Lung (tissue), 12 donors: Measurements from ENCODE around the gene CNMD. TPM values are rescaled to one million over a fixed set of nuclear protein-coding genes. Genes with fewer than 3 reads are reported as not detected.

ENCODE experiments used
- ATAC-seq: fragments of 200-7000 bp; cut with Tn5 transposase; one replicate; pipeline ENCODE4 v1.9.1; 2020; ENCODE audit warnings: moderate number of reproducible peaks; ENCODE audit not compliant: insufficient read depth, low FRiP score
- DNase-seq, 3 donors: peaks; one replicate each; pipeline ENCODE4 v3.0.0-alpha.2; 2013 to 2017
- H3K27ac ChIP-seq, 2 donors: one replicate each; pipeline ENCODE4 v1.5.1; 2013; ENCODE audit warnings: mild to moderate bottlenecking in 2 of 2, moderate library complexity in 2 of 2, control low read depth in 1 of 2, inconsistent platforms in 1 of 2, low read depth in 1 of 2, low read length in 1 of 2
- H3K27me3 ChIP-seq, 3 donors: one replicate each; pipeline ENCODE4 v1.5.1; 2013; ENCODE audit warnings: low read length in 2 of 3; ENCODE audit not compliant: control insufficient read depth in 3 of 3, insufficient read depth in 3 of 3
- H3K36me3 ChIP-seq, 4 donors: one replicate each; pipeline ENCODE4 v1.5.1; 2013; ENCODE audit warnings: low read length in 4 of 4, mild to moderate bottlenecking in 1 of 4, moderate library complexity in 1 of 4; ENCODE audit not compliant: control insufficient read depth in 4 of 4, insufficient read depth in 4 of 4
- H3K4me1 ChIP-seq, 5 donors: one replicate each; pipeline ENCODE4 v1.5.1; 2013; ENCODE audit warnings: low read length in 5 of 5, mild to moderate bottlenecking in 2 of 5, moderate library complexity in 1 of 5; ENCODE audit not compliant: control insufficient read depth in 5 of 5, insufficient read depth in 5 of 5
- H3K4me3 ChIP-seq: one replicate; pipeline ENCODE4 v1.5.1; 2013; ENCODE audit warnings: mild to moderate bottlenecking, control low read depth, moderate library complexity
- H3K9ac ChIP-seq, 2 donors: one replicate each; pipeline ENCODE4 v1.5.1; 2013; ENCODE audit warnings: low read length in 2 of 2, control low read depth in 1 of 2; ENCODE audit not compliant: insufficient read depth in 1 of 2
- H3K9me3 ChIP-seq, 4 donors: one replicate each; pipeline ENCODE4 v1.5.1; 2013; ENCODE audit warnings: low read length in 3 of 4, mild to moderate bottlenecking in 1 of 4, moderate library complexity in 1 of 4; ENCODE audit not compliant: control insufficient read depth in 4 of 4, insufficient read depth in 3 of 4
- CTCF ChIP-seq: IDR thresholded peaks from 2 replicates; pipeline ENCODE4 v1.5.1; 2012; ENCODE audit warnings: mild to moderate bottlenecking; ENCODE audit errors: control extremely low read depth, extremely low read depth
- WGBS, 2 donors: extraction: QIAGEN DNeasy Blood & Tissue Kit; methylation state at CpG; one replicate each; pipeline ENCODE4 v1.1.7; 2013; 5-methylcytosine and 5-hydroxymethylcytosine counted together
- polyA plus RNA-seq, 2 donors: library from polyadenylated mRNA; stranded (reverse); fragments of 200-250 nt; gene quantifications; one replicate each; pipeline ENCODE4 v1.2.1, GENCODE V29; 2013
- total RNA-seq, 2 donors: library from RNA; depleted of rRNA in 1 of 2; stranded (reverse); fragments of >200 nt in 1 of 2; gene quantifications; one replicate each; pipeline ENCODE4 v1.2.1, GENCODE V29; 2014 to 2021
- donor health status: control.
- donor health status: control.
- donor health status: Bipolar disorder and iron deficiency.
- donor health status: healthy.
- donor health status: DM: yes; HTN: yes; CAD: no.

Gene CNMD
- total and polyA plus RNA-seq, 4 donors, result 0.09 to 1.2 (median 0.10) TPM; not detected in 1

DNA sequence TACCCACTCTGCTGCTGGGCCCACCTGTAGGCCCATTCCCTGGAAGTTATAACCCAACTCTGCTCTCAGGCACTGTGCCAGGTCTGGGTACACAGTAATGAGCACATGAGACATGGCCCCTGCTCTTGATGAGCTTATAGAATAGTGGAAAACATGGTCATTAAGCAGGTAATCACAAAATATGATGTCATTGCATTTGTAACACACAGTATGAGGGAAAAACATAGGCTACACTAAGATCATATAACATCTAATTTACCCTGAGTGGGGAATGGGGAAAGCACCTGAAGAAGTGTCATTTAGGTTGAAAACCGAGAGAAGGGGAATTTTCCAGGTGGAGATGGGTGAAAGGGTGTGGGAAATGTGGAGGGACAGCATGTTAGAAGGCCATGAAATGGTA lies 3.9 kb upstream of the CNMD start:
- Histone ChIP-seq H3K9me3 (peaks cover 0 to 9% (median 1%) of the 10 kb centered on the region in 4 donors), H3K36me3 (no peaks in the 10 kb centered on the region), H3K9ac (no peak overlapping the region), H3K4me1 (peaks cover 0 to 13% (median 5%) of the 10 kb centered on the region in 5 donors), H3K27me3 (peaks cover 0 to 30% (median 19%) of the 10 kb centered on the region in 3 donors), H3K27ac (no peak overlapping the region), H3K4me3 (no peak overlapping the region)
- WGBS, 2 donors, result 76 to 85% methylated on average over 1 of the region's 1 CpG
- no peak for ATAC-seq
- DNase-seq, result no peak
- no peak for TF ChIP-seq CTCF

DNA sequence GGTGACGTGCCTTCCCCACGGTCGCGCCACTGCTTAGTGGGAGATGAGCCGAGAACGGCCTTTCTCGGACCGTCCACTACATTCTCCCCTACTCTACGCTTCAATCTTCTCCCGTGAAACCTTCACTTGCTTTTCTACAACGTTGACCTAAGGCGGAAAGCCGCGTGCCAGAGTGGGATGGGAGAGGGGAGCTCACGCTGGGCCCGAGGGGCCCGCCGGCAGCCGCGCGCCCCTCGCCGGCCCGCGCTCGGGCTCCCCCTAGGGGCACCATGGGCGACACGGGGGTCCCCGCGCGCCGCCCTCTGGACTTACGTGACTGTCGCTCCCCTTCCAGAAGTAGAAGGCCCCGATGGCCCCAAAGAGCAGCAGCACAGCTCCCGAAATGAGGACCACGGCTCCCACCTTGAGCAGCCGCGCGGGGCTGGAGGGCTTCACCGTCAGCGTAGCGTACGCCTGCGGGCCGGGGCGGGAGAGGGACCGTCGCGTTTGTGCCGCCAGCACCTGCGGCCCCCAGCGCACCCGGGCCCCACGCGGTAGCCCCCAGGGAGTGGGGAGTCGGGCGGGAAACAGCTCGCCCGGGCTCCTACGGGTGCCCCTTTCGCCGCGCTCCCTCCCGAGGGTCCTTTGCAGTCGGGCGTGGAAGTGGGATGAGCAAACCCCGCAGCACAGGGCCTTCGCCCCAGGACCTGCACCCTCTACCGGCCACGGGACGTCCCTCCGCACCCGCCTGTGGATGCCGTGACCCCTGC lies 727 bp downstream of the CNMD start:
- Histone ChIP-seq H3K9me3 (peaks cover 0 to 9% (median 1%) of the 10 kb centered on the region in 4 donors), H3K36me3 (no peaks in the 10 kb centered on the region), H3K4me3 (no peak overlapping the region), H3K27ac (no peak overlapping the region), H3K9ac (no peak overlapping the region), H3K4me1 (peaks cover 0 to 15% (median 5%) of the 10 kb centered on the region in 5 donors), H3K27me3 (peaks cover 0 to 44% (median 19%) of the 10 kb centered on the region in 3 donors)
- no peak for ATAC-seq
- DNase-seq, result peak; percentile 44 to 56 (median 51)
- no peak for TF ChIP-seq CTCF
- whole genome bisulfite sequencing, 2 donors, result 5% methylated on average over 67 to 75 of the region's 75 CpGs

- no peak overlapping the region for H3K27ac ChIP-seq
These were observed 1.7 kb downstream of the CNMD start for GRCh38 chr13:52737965-52738364.

More at GRCh38 chr13:52737965-52738364, 1.7 kb downstream of the CNMD start:
- Histone ChIP-seq H3K9me3 (peaks cover 0 to 6% (median 1%) of the 10 kb centered on the region in 4 donors), H3K4me3 (no peak overlapping the region), H3K4me1 (peaks cover 0 to 15% (median 5%) of the 10 kb centered on the region in 5 donors), H3K9ac (no peak overlapping the region), H3K27me3 (peaks cover 0 to 44% (median 19%) of the 10 kb centered on the region in 3 donors), H3K36me3 (no peaks in the 10 kb centered on the region)
- WGBS, 2 donors, result 70 to 81% methylated on average over 4 of the region's 4 CpGs
- ATAC-seq (no peak), DNase-seq (peak in 2 of 3 donors; percentile 13 to 54)
- no peak for TF ChIP-seq CTCF
